Measurements from ENCODE around the gene UBTFL1.
"Not testable (repeated sequence)": the region's sequence is repeated elsewhere in the genome, so short reads cannot be mapped to it uniquely, and the experiment has no call there.

The UBTFL1 gene

DNA sequence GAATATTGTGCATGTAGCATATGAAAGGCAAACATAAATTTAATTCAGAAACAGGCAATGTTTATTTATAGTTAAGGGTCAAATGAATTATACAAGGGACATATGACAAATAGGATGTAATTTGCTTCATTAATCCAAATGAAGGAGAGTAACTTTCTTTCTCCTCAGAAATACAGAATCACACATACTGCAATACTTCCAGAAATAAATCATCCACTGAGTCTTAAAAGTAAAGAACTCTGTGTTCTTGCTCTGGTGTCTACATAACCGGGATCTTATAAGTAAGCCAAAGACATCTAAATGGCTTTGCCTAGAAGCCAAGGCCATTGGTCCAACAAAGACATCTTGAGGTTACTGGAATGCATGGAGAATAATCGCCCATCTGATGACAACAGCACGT, at the start of gene UBTFL1:
Gene UBTFL1, plus strand, starts transcription at position 301 of the 400 bp plus-strand sequence. Its CDS starts 0 bp downstream, at position 301.
- H3K4me3 ChIP-seq (ENCODE audit: low read length); DNase-seq (ENCODE audit: low read depth): not testable (repeated sequence)

GRCh38 chr11:90051591-90052209, 34.0 kb upstream of the UBTFL1 start:
- H3K4me3 ChIP-seq (ENCODE audit: low read length); DNase-seq (ENCODE audit: low read depth): not testable (repeated sequence)

GRCh38 chr11:90052311-90052710, 33.4 kb upstream of the UBTFL1 start:
- H3K4me3 ChIP-seq (ENCODE audit: low read length); DNase-seq (ENCODE audit: low read depth): not testable (repeated sequence)

- H3K4me3 ChIP-seq (ENCODE audit: low read length); DNase-seq (ENCODE audit: low read depth): not testable (repeated sequence)
Observed at GRCh38 chr11:90053545-90053944, 32.2 kb upstream of the UBTFL1 start.

GRCh38 chr11:90088731-90089130, 3.0 kb downstream of the UBTFL1 start:
- H3K4me3 ChIP-seq (ENCODE audit: low read length); DNase-seq (ENCODE audit: low read depth): not testable (repeated sequence)

DNA sequence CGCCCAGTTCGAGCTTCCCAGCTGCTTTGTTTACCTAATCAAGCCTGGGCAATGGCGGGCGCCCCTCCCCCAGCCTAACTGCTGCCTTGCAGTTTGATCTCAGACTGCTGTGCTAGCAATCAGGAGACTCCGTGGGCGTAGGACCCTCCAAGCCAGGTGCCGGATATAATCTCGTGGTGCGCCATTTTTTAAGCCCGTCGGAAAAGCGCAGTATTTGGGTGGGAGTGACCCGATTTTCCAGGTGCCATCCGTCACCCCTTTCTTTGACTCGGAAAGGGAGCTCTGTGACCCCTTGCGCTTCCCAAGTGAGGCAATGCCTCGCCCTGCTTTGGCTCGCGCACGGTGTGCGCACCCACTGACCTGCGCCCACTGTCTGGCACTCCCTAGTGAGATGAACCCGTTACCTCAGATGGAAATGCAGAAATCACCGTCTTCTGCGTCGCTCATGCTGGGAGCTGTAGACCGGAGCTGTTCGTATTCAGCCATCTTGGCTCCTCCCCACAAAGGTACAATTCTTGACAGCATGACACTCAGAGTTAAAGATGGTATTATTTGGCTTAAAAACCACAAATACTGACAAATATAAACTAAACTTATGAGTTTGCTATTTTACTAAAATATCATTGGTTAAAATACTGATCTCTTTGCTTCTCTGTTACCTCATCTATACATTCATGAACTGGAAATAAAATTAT, 9.6 kb downstream of the UBTFL1 start:
- H3K4me3 ChIP-seq (ENCODE audit: low read length); DNase-seq (ENCODE audit: low read depth): not testable (repeated sequence)

- not testable (repeated sequence) for H3K4me3 ChIP-seq (ENCODE audit: low read length); DNase-seq (ENCODE audit: low read depth)
Observed at GRCh38 chr11:90098261-90098660, 12.5 kb downstream of the UBTFL1 start.

- no peak overlapping the region for H3K4me3 ChIP-seq (ENCODE audit: low read length)
- no peak for DNase-seq (ENCODE audit: low read depth)
- TF ChIP-seq, protein P1, sequence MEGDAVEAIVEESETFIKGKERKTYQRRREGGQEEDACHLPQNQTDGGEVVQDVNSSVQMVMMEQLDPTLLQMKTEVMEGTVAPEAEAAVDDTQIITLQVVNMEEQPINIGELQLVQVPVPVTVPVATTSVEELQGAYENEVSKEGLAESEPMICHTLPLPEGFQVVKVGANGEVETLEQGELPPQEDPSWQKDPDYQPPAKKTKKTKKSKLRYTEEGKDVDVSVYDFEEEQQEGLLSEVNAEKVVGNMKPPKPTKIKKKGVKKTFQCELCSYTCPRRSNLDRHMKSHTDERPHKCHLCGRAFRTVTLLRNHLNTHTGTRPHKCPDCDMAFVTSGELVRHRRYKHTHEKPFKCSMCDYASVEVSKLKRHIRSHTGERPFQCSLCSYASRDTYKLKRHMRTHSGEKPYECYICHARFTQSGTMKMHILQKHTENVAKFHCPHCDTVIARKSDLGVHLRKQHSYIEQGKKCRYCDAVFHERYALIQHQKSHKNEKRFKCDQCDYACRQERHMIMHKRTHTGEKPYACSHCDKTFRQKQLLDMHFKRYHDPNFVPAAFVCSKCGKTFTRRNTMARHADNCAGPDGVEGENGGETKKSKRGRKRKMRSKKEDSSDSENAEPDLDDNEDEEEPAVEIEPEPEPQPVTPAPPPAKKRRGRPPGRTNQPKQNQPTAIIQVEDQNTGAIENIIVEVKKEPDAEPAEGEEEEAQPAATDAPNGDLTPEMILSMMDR (conservative IDR thresholded peaks at IDR 0.05; ENCODE audit: low read depth, low read length) = no peak
Observed at GRCh38 chr11:90100431-90100830, 14.7 kb downstream of the UBTFL1 start.

GRCh38 chr11:90113541-90113940, 27.8 kb downstream of the UBTFL1 start:
- no peak overlapping the region for H3K4me3 ChIP-seq (ENCODE audit: low read length)
- TF ChIP-seq, protein P1 (conservative IDR thresholded peaks at IDR 0.05; ENCODE audit: low read depth, low read length) = peak; percentile 31
- no peak for DNase-seq (ENCODE audit: low read depth)

- H3K4me3 ChIP-seq (ENCODE audit: low read length) = no peak overlapping the region
- DNase-seq (ENCODE audit: low read depth) = no peak
- TF ChIP-seq, protein P1 (conservative IDR thresholded peaks at IDR 0.05; ENCODE audit: low read depth, low read length) = no peak
Observed at GRCh38 chr11:90120191-90120590, 34.4 kb downstream of the UBTFL1 start.

DNA sequence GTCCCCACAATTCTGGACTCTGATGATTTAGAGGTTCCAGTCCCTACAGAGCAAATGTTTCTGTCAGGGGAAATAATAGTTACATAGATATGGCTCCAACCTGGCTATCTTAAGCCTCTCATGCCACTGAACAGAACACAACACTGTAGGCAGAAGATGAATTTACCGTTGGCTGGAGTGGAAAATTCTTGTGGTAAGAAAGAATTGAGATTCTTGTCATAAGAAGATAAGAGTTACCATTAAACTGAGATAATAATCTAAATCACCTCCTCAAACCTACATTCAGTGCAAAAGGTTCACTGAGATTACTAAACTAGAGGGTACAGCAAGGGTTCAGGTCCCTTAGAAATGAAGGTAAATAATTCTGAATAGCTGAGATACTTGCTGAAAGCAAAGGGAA, 38.6 kb downstream of the UBTFL1 start:
- H3K4me3 ChIP-seq (ENCODE audit: low read length) = no peak overlapping the region
- TF ChIP-seq, protein P1 (conservative IDR thresholded peaks at IDR 0.05; ENCODE audit: low read depth, low read length) = no peak
- DNase-seq (ENCODE audit: low read depth) = no peak
